Stimulated activated naive B cell treated with anti-CD40 and anti-IgM and Interleukin-4, amounts not matched to agents 10 μg/mL and 1 μg/mL and 100 μg/mL, for 72 hours (primary cell): ENCODE data around the gene CADPS2.

ENCODE experiments used
- ATAC-seq, 2 donors: fragments of 150-1000 bp; cut with Tn5 transposase; replicated peaks; 2 replicates each; pipeline ENCODE4 v1.10.0; 2021; ENCODE audit warnings: moderate library complexity in 1 of 2
- DNase-seq: peaks from one replicate; pipeline ENCODE4 v3.0.0; 2021
- H3K27ac Mint-ChIP-seq: one replicate; pipeline ENCODE4 v1.8.0; 2022; ENCODE audit warnings: mild to moderate bottlenecking, mixed read lengths
- H3K27me3 Mint-ChIP-seq, 2 donors: one replicate each; pipeline ENCODE4 v1.8.0; 2022; ENCODE audit warnings: mixed read lengths in 2 of 2
- H3K36me3 Mint-ChIP-seq, 2 donors: one replicate each; pipeline ENCODE4 v1.8.0; 2022; ENCODE audit warnings: mixed read lengths in 2 of 2, mild to moderate bottlenecking in 1 of 2
- H3K4me1 Mint-ChIP-seq, 2 donors: one replicate each; pipeline ENCODE4 v1.8.0; 2022; ENCODE audit warnings: mixed read lengths in 2 of 2, mild to moderate bottlenecking in 1 of 2
- H3K4me3 Mint-ChIP-seq, 2 donors: one replicate each; pipeline ENCODE4 v1.8.0; 2022; ENCODE audit warnings: mild to moderate bottlenecking in 2 of 2, mixed read lengths in 2 of 2, moderate library complexity in 1 of 2
- H3K9me3 Mint-ChIP-seq, 2 donors: one replicate each; pipeline ENCODE4 v1.8.0; 2022; ENCODE audit warnings: mixed read lengths in 2 of 2, mild to moderate bottlenecking in 1 of 2

Gene CADPS2

DNA sequence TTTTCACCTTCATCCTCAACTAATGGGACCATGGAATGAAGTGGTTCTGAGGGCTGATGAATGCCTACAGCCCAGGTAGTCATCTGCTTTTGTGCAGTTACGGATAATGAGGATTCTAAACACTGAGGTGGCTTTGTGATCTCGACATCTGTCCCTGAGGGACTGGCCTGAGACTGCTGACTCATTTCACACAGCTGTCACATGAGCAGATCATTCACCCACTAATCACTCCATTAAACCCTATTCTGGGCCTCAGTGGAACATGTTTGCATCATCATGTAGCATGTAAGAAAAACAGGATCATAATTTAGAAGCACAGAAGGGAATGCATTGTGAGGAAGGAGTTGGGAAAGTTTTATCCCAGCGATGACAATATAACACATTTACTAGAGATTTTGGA, 502.3 kb downstream of the CADPS2 start:
- H3K27ac Mint-ChIP-seq: no peak overlapping the region
- peaks cover 0 to 3% of the 10 kb centered on the region in 2 donors for H3K9me3 Mint-ChIP-seq
- no peaks in the 10 kb centered on the region for H3K4me1 Mint-ChIP-seq
- no peak overlapping the region for H3K4me3 Mint-ChIP-seq
- ATAC-seq (peak in 1 of 2 donors; percentile 43), DNase-seq (no peak)
- no peaks in the 10 kb centered on the region for H3K36me3 Mint-ChIP-seq
- H3K27me3 Mint-ChIP-seq: no peaks in the 10 kb centered on the region

GRCh38 chr7:122380992-122381391, 505.3 kb downstream of the CADPS2 start:
- DNase-seq (no peak), ATAC-seq (no peak)
- Mint-ChIP-seq H3K9me3 (peaks cover 0 to 3% of the 10 kb centered on the region in 2 donors), H3K4me1 (no peaks in the 10 kb centered on the region), H3K27me3 (no peaks in the 10 kb centered on the region), H3K36me3 (no peaks in the 10 kb centered on the region), H3K27ac (no peak overlapping the region), H3K4me3 (no peak overlapping the region)

GRCh38 chr7:122379491-122379890, 506.8 kb downstream of the CADPS2 start:
- H3K4me3 Mint-ChIP-seq: no peak overlapping the region
- H3K4me1 Mint-ChIP-seq: no peaks in the 10 kb centered on the region
- peaks cover 0 to 3% of the 10 kb centered on the region in 2 donors for H3K9me3 Mint-ChIP-seq
- no peaks in the 10 kb centered on the region for H3K36me3 Mint-ChIP-seq
- no peak overlapping the region for H3K27ac Mint-ChIP-seq
- ATAC-seq (no peak), DNase-seq (no peak)
- H3K27me3 Mint-ChIP-seq: no peaks in the 10 kb centered on the region

- DNase-seq (no peak), ATAC-seq (no peak)
- Mint-ChIP-seq H3K4me3 (no peak overlapping the region), H3K27ac (no peak overlapping the region), H3K9me3 (no peaks in the 10 kb centered on the region), H3K27me3 (no peaks in the 10 kb centered on the region), H3K36me3 (no peaks in the 10 kb centered on the region), H3K4me1 (no peaks in the 10 kb centered on the region)
These were observed 516.5 kb downstream of the CADPS2 start for GRCh38 chr7:122369756-122370155.

DNA sequence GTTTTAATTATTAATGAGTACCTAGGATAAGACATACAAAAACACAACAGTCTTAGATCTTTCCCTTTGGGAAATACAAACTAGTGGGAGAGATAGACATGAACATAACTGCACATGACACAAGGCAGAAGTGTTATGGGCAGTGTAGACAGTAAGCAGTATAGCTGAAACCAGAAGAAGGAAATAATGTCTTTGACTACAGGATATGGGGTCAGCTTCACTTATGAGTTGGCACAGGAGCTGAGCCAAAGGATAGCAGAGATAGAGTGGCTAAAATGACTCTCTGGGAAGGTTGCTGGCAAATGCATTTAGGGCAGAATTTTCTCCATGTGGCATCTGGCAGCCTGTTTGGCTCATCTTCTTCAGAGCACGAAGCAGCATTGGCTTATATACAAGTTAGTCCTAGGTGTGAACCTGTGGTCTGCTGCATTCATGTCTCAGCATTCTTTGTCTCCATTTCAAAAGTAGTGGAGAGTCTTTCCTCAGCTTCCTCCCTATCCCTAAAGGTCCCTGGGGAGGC, 521.4 kb downstream of the CADPS2 start:
- H3K4me1 Mint-ChIP-seq: no peaks in the 10 kb centered on the region
- DNase-seq: no peak
- no peak overlapping the region for H3K27ac Mint-ChIP-seq
- no peaks in the 10 kb centered on the region for H3K27me3 Mint-ChIP-seq
- no peak for ATAC-seq
- no peak overlapping the region for H3K4me3 Mint-ChIP-seq
- H3K36me3 Mint-ChIP-seq: no peaks in the 10 kb centered on the region
- H3K9me3 Mint-ChIP-seq: peaks cover 0 to 2% of the 10 kb centered on the region in 2 donors

DNA sequence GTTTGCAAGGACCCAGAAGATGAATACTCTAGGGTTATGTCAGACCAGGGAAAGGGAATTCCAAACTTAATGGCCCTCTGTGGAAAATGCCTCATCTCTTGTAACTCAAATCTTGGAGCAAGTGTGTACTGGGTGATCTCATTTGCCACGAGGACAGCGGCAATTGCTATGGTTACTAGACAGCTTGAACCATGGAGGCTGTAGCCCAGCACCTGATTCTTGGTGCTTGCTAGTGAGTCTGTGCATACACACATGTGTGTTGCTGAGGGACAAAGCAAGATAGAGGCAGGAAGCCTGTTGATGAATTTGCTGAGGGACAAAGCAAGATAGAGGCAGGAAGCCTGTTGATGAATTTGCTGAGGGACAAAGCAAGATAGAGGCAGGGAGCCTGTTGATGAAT, 523.1 kb downstream of the CADPS2 start:
- H3K27ac Mint-ChIP-seq: no peak overlapping the region
- H3K4me1 Mint-ChIP-seq: no peaks in the 10 kb centered on the region

DNA sequence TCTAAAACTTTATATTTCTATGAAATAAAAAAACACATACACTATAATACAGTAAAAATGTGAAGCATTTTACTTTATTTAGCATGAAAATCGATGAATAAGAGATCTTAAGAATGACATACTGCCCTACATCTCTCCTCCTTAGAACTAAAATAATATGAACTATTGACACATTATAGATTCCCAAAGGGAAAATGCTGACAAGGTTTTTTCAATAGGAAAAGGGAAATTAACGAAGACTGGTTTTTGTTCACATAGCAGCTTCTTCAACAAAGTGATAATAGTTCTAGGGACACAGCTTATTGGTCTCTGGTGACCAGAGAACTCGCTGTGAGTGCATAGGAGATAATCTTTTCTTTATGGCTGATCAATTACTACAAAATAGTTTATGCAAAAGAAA, 523.8 kb downstream of the CADPS2 start:
- H3K9me3 Mint-ChIP-seq: peaks cover 0 to 3% of the 10 kb centered on the region in 2 donors
- DNase-seq (no peak), ATAC-seq (no peak)
- H3K27ac Mint-ChIP-seq: no peak overlapping the region
- no peaks in the 10 kb centered on the region for H3K27me3 Mint-ChIP-seq
- H3K4me1 Mint-ChIP-seq: no peaks in the 10 kb centered on the region
- no peak overlapping the region for H3K4me3 Mint-ChIP-seq
- no peaks in the 10 kb centered on the region for H3K36me3 Mint-ChIP-seq

More for the DNA sequence above, 523.1 kb downstream of the CADPS2 start:
- Mint-ChIP-seq H3K4me3 (no peak overlapping the region), H3K9me3 (peaks cover 0 to 2% of the 10 kb centered on the region in 2 donors), H3K36me3 (no peaks in the 10 kb centered on the region), H3K27me3 (no peaks in the 10 kb centered on the region)
- ATAC-seq (no peak), DNase-seq (no peak)

- H3K4me1 Mint-ChIP-seq: no peaks in the 10 kb centered on the region
- no peaks in the 10 kb centered on the region for H3K36me3 Mint-ChIP-seq
- H3K9me3 Mint-ChIP-seq: peaks cover 0 to 5% of the 10 kb centered on the region in 2 donors
- no peak for ATAC-seq
- H3K27ac Mint-ChIP-seq: no peak overlapping the region
- DNase-seq: no peak
- H3K4me3 Mint-ChIP-seq: no peak overlapping the region
- no peaks in the 10 kb centered on the region for H3K27me3 Mint-ChIP-seq
These were observed 531.6 kb downstream of the CADPS2 start for GRCh38 chr7:122354656-122355055.

- H3K36me3 Mint-ChIP-seq: no peaks in the 10 kb centered on the region
- H3K27ac Mint-ChIP-seq: no peak overlapping the region
- no peaks in the 10 kb centered on the region for H3K27me3 Mint-ChIP-seq
- H3K4me1 Mint-ChIP-seq: no peaks in the 10 kb centered on the region
- ATAC-seq: no peak
- no peak for DNase-seq
- H3K9me3 Mint-ChIP-seq: peaks cover 0 to 4% of the 10 kb centered on the region in 2 donors
- no peak overlapping the region for H3K4me3 Mint-ChIP-seq
These were observed 533.8 kb downstream of the CADPS2 start for GRCh38 chr7:122352454-122352853.

GRCh38 chr7:122350701-122351100, 535.6 kb downstream of the CADPS2 start:
- no peaks in the 10 kb centered on the region for H3K9me3 Mint-ChIP-seq
- H3K27ac Mint-ChIP-seq: no peak overlapping the region
- no peak overlapping the region for H3K4me3 Mint-ChIP-seq
- no peaks in the 10 kb centered on the region for H3K4me1 Mint-ChIP-seq
- no peak for ATAC-seq
- H3K36me3 Mint-ChIP-seq: no peaks in the 10 kb centered on the region
- no peak for DNase-seq
- H3K27me3 Mint-ChIP-seq: no peaks in the 10 kb centered on the region

DNA sequence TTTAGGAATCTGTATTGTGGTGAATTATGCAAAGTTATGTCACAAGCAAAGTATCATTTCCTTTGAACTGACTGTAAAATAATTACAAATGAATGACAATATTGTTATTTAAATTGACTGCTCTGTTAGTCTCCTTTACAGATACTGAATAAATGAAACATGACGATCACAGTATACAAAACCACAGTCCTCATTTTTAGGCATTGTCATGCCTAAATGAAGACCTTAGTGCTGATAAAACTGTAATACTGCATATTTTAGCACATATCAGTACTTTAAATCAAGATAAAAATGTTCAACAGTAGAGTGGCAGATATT, 542.0 kb downstream of the CADPS2 start:
- no peaks in the 10 kb centered on the region for H3K9me3 Mint-ChIP-seq
- no peak overlapping the region for H3K4me3 Mint-ChIP-seq
- no peaks in the 10 kb centered on the region for H3K4me1 Mint-ChIP-seq
- no peaks in the 10 kb centered on the region for H3K36me3 Mint-ChIP-seq
- no peak for DNase-seq
- no peak for ATAC-seq
- no peak overlapping the region for H3K27ac Mint-ChIP-seq
- no peaks in the 10 kb centered on the region for H3K27me3 Mint-ChIP-seq

DNA sequence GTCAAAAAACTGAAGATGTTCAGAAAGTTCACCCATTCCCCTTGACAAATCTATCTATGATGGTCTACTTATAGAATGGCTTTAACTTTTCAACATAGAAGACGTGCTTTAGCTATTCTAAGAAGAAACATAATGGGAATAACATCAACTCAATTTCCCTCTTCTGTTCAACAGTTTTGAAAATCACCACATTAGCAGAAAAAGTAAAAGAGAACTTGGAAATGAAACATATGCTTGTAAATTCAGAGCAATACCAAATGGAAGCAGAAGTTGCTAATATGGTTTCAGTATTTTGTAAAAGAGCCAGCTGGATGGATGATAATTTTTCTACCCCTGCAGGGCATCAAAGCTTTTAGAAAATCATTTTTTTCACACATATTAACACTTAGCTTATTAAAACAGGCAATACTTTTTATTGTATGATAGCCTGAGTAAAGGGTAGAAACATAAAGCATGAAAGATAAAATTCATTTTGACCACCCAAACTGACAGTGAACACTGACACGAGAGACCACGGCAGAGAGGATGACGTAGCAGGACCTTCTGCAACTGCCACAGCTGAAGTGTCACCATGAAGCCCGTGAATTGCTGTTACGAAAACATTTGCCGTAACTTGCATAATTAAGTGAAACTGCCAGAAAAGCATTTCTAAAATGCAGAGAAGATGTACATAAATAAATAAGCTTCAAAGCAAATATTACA, 542.5 kb downstream of the CADPS2 start:
- Mint-ChIP-seq H3K36me3 (no peaks in the 10 kb centered on the region), H3K27ac (no peak overlapping the region), H3K4me3 (no peak overlapping the region), H3K9me3 (no peaks in the 10 kb centered on the region), H3K27me3 (no peaks in the 10 kb centered on the region), H3K4me1 (no peaks in the 10 kb centered on the region)
- DNase-seq (no peak), ATAC-seq (no peak)

DNA sequence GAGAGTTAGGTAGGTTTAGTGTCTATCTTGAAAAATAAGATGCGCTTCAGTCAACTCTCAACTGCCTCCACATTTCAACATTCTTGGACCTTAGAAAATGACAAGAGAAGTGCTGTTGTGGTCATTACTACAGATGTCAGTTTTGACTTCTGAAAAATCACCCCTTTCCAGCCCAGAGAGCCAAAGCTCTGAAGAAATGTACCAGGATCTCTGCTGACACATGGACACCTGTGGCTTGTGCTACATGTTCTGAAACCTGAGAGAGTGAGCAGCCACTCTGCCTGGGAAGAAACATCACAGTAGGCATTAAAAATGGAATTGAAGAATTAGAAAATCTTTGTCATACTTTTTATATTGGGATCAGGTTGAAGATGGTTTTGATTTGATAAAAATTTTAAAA, 545.8 kb downstream of the CADPS2 start:
- ATAC-seq (no peak), DNase-seq (no peak)
- H3K27me3 Mint-ChIP-seq: no peaks in the 10 kb centered on the region
- no peak overlapping the region for H3K27ac Mint-ChIP-seq
- no peak overlapping the region for H3K4me3 Mint-ChIP-seq
- no peaks in the 10 kb centered on the region for H3K36me3 Mint-ChIP-seq
- H3K4me1 Mint-ChIP-seq: no peaks in the 10 kb centered on the region
- H3K9me3 Mint-ChIP-seq: no peaks in the 10 kb centered on the region

DNA sequence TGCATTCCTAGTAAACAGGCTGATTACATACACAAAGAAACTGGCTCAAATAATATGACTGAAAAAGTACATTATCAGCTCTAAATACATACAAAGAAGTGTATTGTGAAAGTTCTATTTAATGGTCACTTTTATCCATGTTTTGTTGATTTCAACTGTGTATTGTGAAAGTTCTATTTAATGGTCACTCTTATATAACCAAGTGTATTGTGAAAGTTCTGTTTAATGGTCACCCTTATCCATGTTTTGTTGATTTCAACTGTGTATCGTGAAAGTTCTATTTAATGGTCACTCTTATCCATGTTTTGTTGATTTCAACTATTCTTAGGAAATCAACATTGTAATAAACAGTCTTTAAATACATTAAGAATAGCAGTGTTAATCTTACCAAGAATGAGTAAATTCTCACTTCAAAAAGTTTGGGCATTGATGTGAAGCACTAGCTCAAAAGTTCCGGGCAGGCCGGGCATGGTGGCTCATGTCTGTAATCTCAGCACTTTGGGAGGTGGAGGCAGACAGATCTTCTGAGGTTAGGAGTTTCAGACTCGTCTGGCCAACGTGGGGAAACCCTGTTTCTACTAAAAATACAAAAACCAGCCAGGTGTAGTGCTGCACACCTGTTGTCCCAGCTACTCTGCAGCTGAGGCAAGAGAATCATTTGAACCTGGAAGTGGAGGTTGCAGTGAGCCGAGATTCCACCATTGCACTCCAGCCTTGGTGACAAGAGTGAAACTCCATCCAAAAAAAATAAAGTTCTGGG, 546.9 kb downstream of the CADPS2 start:
- Mint-ChIP-seq H3K4me3 (no peak overlapping the region), H3K4me1 (no peaks in the 10 kb centered on the region), H3K27ac (no peak overlapping the region), H3K27me3 (no peaks in the 10 kb centered on the region), H3K9me3 (no peaks in the 10 kb centered on the region), H3K36me3 (no peaks in the 10 kb centered on the region)
- DNase-seq (no peak), ATAC-seq (no peak)

- no peaks in the 10 kb centered on the region for H3K27me3 Mint-ChIP-seq
- DNase-seq: no peak
- no peaks in the 10 kb centered on the region for H3K9me3 Mint-ChIP-seq
- H3K36me3 Mint-ChIP-seq: no peaks in the 10 kb centered on the region
- no peak overlapping the region for H3K4me3 Mint-ChIP-seq
- no peak for ATAC-seq
- H3K27ac Mint-ChIP-seq: no peak overlapping the region
- H3K4me1 Mint-ChIP-seq: no peaks in the 10 kb centered on the region
These were observed 549.2 kb downstream of the CADPS2 start for GRCh38 chr7:122337011-122337410.
